Amniotic epithelial cell (primary cell): ENCODE data around the gene SCPEP1.

ENCODE experiments used
- DNase-seq: peaks from one replicate; pipeline ENCODE4 v3.0.0-alpha.2; 2010; ENCODE audit warnings: low read depth

The SCPEP1 gene

DNA sequence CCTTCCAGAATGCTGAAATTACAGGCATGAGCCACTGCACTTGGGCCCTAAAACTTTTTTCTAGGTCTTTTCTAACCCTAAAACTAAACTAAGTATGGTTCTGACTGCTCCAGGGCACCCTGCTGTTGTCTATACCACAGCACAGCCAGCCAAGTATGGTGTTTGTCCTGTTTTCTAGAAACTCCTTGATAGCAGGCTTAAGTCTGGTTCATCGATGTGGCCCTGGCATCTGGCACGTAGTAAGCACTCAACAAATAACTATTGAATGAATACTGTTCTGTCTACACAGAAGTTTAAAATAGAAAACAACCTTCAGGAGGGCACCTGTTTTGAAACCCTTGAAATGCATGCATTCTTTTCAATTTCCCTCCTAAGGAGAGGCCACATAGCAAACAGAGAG is 62.6 kb downstream of the SCPEP1 start:
- DNase-seq: no peak

DNA sequence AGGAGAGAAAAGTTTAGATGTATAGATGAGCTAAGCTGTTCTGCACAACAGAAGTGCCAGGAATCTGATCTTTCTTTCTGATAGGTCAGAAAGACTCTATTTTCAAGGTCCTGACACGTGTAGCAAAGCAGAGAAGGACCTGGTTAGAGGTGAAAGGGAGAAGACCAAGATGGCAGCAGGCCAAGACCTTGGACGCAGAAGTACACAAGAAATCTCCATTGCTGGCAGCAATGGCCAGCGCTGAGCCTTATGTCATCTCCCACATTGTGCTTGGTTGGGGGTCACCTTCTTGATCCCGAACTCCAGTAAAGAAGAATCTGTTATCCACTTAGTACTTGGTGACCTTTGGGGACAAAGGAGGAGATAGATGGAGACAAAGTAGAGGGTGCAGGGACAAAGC is 65.3 kb downstream of the SCPEP1 start:
- no peak for DNase-seq

DNA sequence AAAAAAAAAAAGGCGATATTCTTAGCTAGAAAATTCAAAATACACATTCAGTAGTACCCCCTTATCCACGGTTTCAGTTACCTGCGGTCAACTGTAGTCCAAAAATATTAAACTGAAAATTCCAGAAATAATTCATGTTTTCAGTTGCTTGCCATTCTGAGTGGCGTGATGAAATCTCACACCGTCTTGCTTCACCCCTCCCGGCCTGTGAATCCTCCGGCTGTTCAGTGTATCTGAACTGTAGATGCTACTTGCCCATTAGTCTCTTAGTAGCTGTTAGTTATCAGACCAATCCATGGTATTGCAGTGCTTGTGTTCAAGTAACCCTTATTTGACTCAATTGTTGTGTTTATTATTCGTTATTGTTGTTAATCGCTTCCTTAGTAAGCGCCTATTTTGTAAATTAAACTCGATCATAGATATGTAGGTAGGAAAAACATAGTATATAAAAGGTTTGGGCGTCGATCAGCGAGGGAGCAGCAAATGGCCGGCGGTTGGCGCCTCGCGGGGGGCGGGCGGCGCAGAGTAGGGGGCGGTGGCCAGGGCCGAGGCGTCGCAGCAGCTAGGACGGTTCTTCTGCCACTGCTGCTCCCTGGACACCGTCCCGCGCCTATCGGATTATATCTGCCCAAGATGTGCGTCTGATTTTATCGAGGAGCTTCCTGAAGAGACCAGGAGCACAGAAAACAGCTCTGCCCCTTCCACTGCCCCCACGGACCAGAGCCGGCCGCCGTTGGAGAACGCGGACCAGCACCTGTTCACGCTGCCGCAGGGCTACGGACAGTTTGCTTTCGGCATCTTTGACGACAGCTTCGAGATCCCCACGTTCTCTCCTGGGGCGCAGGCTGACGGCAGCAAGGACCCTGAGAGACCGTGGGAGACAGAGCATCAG is 67.3 kb downstream of the SCPEP1 start:
- peak; percentile 5 for DNase-seq

DNA sequence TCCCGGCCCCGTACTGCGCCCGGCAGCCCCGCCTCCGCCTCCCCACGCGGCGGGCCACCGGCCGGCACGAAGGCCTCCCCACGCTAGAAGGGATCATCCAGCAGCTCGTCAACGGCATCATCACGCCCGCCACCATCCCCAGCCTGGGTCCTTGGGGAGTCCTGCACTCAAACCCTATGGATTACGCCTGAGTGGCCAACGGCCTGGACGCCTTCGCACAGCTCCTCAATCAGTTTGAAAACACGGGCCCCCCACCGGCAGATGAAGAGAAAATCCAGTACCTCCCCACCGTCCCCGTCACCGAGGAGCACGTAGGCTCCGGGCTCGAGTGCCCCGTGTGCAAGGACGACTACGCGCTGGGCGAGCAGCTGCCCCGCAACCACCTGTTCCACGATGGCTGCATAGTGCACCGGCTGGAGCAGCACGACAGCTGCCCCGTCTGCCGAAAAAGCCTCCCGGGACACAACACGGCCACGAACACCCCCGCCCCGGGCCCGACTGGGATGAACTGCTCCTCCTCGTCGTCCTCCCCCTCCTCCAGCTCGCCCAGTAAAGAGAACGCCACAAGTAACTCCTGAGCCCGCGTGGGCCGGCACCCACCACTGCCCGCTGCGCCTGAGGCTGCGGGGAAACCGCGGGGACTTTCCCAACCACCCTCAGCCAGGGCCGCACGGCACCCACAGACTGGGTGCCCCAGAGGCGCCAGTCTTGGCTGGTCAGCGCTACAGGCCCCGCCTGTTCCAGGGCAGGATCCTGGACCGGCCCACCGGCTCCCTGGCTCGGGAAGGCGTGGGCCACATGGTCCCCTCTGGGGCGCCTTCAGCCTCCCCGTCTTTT is 68.2 kb downstream of the SCPEP1 start:
- DNase-seq: no peak

DNA sequence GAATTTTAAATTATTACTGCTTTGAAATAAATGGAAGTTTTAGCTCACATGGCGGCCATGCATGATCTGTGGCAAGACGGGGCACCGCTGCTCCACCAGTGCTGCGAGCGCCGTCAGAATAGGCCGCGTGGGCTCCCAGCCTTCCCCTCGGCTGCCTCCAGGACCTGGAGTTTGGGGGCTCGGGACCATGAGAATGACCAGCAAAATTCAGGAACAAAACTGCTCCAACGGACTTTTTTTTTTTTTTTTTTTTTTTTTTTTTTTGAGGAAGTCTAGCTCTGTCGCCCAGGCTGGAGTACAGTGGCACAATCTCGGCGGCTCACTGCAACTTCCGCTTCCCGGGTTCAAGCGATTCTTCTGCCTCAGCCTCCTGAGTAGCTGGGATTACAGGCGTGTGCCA is 68.8 kb downstream of the SCPEP1 start:
- no peak for DNase-seq

DNA sequence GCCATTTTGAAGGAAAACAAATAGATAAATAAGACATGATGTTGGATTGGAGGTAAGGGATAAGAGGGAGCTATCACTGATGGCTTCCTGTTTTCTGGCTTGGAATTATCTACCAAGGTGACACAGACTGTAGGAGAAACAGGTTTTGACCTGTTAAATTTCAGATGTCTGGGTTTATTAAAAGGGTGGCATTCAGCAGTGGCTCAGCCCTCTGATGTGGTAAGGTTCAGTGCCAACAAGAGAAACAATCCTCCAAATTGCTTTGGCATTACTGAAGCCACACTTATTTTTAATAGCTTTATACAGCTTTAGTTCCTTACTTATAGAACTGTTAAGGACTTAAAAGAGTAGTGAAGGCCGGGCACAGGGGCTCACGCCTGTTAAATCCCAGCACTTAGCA is 70.2 kb downstream of the SCPEP1 start:
- no peak for DNase-seq

DNA sequence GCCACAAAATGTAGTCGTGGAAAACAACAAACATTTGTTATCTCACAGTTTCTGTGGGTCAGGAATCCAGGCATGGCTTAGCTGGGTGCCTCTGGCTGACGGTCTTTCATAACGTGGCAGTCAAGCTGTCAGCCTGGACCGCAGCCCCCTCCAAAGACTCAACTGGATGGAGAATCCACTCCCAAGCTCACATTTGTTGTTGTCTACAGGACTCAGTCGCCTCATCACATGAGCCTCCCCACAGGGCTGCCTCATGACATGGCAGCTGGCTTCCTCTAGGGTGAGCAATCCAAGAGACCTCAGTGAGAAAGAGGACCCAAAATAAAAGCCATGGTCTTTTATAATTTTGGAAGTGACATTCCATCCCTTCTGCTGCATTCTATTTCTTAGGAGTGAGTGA is 72.4 kb downstream of the SCPEP1 start:
- no peak for DNase-seq

DNA sequence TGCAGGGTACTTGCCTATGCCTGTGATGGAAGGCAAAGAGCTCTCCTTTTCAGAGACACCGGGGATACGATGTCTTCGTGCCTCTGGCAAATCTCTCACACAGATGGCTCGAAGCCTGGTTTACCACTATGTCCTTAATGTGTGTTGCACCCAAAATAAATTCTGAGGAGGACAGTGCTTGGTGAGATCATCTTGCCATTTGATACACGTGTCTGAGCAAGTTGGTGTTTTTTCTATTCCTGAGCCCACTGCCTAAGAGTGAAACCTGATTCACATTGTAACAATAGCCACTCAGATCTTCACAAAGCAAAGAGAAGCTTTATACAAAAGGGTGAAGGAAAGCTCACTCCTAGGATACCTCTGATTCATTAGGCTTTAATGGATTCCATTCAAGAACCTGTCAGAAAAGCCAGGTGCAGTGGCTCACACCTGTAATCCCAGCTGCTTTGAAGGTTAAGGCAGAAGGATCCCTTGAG is 74.0 kb downstream of the SCPEP1 start:
- DNase-seq: no peak
